NCI-H446 treated with DMSO at 0.1 percent for 48 hours (cell line): Measurements from ENCODE around the gene CDIPT.
A peak's percentile ranks its signal among the peaks of the same experiment; 100 is the strongest.
"Not testable (repeated sequence)": the region's sequence is repeated elsewhere in the genome, so short reads cannot be mapped to it uniquely, and the experiment has no call there.

Experiments used
- DNase-seq: peaks from one replicate; lab custom pipeline; 2025; lab: John Stamatoyannopoulos, UW

CDIPT gene

GRCh38 chr16:29862884-29863668 lies at the start of gene CDIPT:
CDIPT (minus strand) TSS chr16:29863226; CDS start chr16:29862857, 369 bp downstream.
- peak; percentile 89 for DNase-seq

GRCh38 chr16:29912087-29912486 lies 49.1 kb upstream of the CDIPT start:
- no peak for DNase-seq

- no peak for DNase-seq
Observed at GRCh38 chr16:29911676-29912010, 48.6 kb upstream of the CDIPT start.

GRCh38 chr16:29910819-29911675 lies 48.0 kb upstream of the CDIPT start:
- no peak for DNase-seq

GRCh38 chr16:29909851-29910250 lies 46.8 kb upstream of the CDIPT start:
- DNase-seq = not testable (repeated sequence)

GRCh38 chr16:29909391-29909790 lies 46.4 kb upstream of the CDIPT start:
- DNase-seq = no peak

GRCh38 chr16:29908719-29909220 lies 45.7 kb upstream of the CDIPT start:
- DNase-seq = no peak

- DNase-seq = no peak
Observed at GRCh38 chr16:29907973-29908372, 44.9 kb upstream of the CDIPT start.

GRCh38 chr16:29906520-29907244 lies 43.7 kb upstream of the CDIPT start:
- DNase-seq = no peak

GRCh38 chr16:29905668-29906067 lies 42.6 kb upstream of the CDIPT start:
- DNase-seq = no peak

- DNase-seq = no peak
Observed at GRCh38 chr16:29904947-29905346, 41.9 kb upstream of the CDIPT start.

GRCh38 chr16:29903590-29903989 lies 40.6 kb upstream of the CDIPT start:
- no peak for DNase-seq

GRCh38 chr16:29901607-29901945 lies 38.5 kb upstream of the CDIPT start:
- DNase-seq = no peak

GRCh38 chr16:29900888-29901606 lies 38.0 kb upstream of the CDIPT start:
- DNase-seq = no peak

- DNase-seq = peak; percentile 77
Observed at GRCh38 chr16:29900102-29900887, 37.3 kb upstream of the CDIPT start, which contains the start of gene ASPHD1. ASPHD1 (plus strand) TSS chr16:29900488; CDS start chr16:29900972, 484 bp downstream.

GRCh38 chr16:29899516-29900101 lies 36.6 kb upstream of the CDIPT start, which contains the start of gene SEZ6L2:
SEZ6L2 (minus strand) TSS chr16:29899550; CDS start chr16:29899019, 531 bp downstream.
- DNase-seq = peak; percentile 91

GRCh38 chr16:29898804-29899515 lies 35.9 kb upstream of the CDIPT start:
- DNase-seq = no peak

GRCh38 chr16:29898135-29898803 lies 35.2 kb upstream of the CDIPT start:
- DNase-seq = no peak

GRCh38 chr16:29897333-29897732 lies 34.3 kb upstream of the CDIPT start:
- DNase-seq = no peak
